ENCODE data around the gene LNPEP.
"Not testable (repeated sequence)": the region's sequence is repeated elsewhere in the genome, so short reads cannot be mapped to it uniquely, and the experiment has no call there.

LNPEP gene

GRCh38 chr5:96930058-96930457 is 5.8 kb upstream of the LNPEP start:
- no peak for DNase-seq (ENCODE audit: low spot score)

GRCh38 chr5:96930589-96930988 is 5.3 kb upstream of the LNPEP start:
- DNase-seq (ENCODE audit: low spot score), result no peak

- DNase-seq (ENCODE audit: low spot score), result not testable (repeated sequence)
Measured at GRCh38 chr5:96931037-96931436, 4.8 kb upstream of the LNPEP start.

GRCh38 chr5:96931605-96932004 is 4.3 kb upstream of the LNPEP start:
- DNase-seq (ENCODE audit: low spot score), result no peak

GRCh38 chr5:96932026-96932425 is 3.9 kb upstream of the LNPEP start:
- DNase-seq (ENCODE audit: low spot score), result no peak

GRCh38 chr5:96933764-96934707 is 1.8 kb upstream of the LNPEP start:
- peak; percentile 35 for DNase-seq (ENCODE audit: low spot score)

- peak; percentile 93 for DNase-seq (ENCODE audit: low spot score)
Measured at GRCh38 chr5:96934708-96935558, 947 bp upstream of the LNPEP start.

- peak; percentile 66 for DNase-seq (ENCODE audit: low spot score)
Measured at GRCh38 chr5:96936431-96937320, 796 bp downstream of the LNPEP start.

GRCh38 chr5:96940586-96940985 is 4.7 kb downstream of the LNPEP start:
- no peak for DNase-seq (ENCODE audit: low spot score)

GRCh38 chr5:96941140-96941539 is 5.3 kb downstream of the LNPEP start:
- DNase-seq (ENCODE audit: low spot score), result no peak

- no peak for DNase-seq (ENCODE audit: low spot score)
Measured at GRCh38 chr5:96942078-96942477, 6.2 kb downstream of the LNPEP start.

GRCh38 chr5:96942911-96943310 is 7.0 kb downstream of the LNPEP start:
- DNase-seq (ENCODE audit: low spot score), result no peak

- DNase-seq (ENCODE audit: low spot score), result no peak
Measured at GRCh38 chr5:96943799-96944198, 7.9 kb downstream of the LNPEP start.

- no peak for DNase-seq (ENCODE audit: low spot score)
Measured at GRCh38 chr5:96945144-96945897, 9.4 kb downstream of the LNPEP start.

- no peak for DNase-seq (ENCODE audit: low spot score)
Measured at GRCh38 chr5:96946381-96946780, 10.5 kb downstream of the LNPEP start.

- peak; percentile 64 for DNase-seq (ENCODE audit: low spot score)
Measured at GRCh38 chr5:96952118-96952750, 16.4 kb downstream of the LNPEP start.

GRCh38 chr5:96952974-96953730 is 17.3 kb downstream of the LNPEP start:
- peak; percentile 50 for DNase-seq (ENCODE audit: low spot score)

- DNase-seq (ENCODE audit: low spot score), result no peak
Measured at GRCh38 chr5:96957254-96958049, 21.6 kb downstream of the LNPEP start.

GRCh38 chr5:96958977-96959376 is 23.1 kb downstream of the LNPEP start:
- no peak for DNase-seq (ENCODE audit: low spot score)
